Measurements from ENCODE around the gene GIT2.

The GIT2 gene

GRCh38 chr12:109880938-109881337 is 115.2 kb downstream of the GIT2 start:
- peak overlapping the region in 1 of 2 donors; percentile 89 for H3K27ac ChIP-seq
- TF ChIP-seq CTCF (IDR thresholded peaks at IDR 0.05) = no peak
- no peak for DNase-seq (ENCODE audit: low spot score)
- H3K4me3 ChIP-seq = peak overlapping the region; percentile 94

- H3K4me3 ChIP-seq = peak within 1 kb of the TSS; percentile 94
- TF ChIP-seq CTCF (IDR thresholded peaks at IDR 0.05) = no peak
- peak within 1 kb of the TSS; percentile 66 to 89 for H3K27ac ChIP-seq
- DNase-seq (ENCODE audit: low spot score) = peak; percentile 81
Measured at GRCh38 chr12:109880043-109880931, 115.9 kb downstream of the GIT2 start, which contains the start of gene GLTP. Gene GLTP (minus strand): TSS chr12:109880541. CDS start chr12:109880374, 167 bp downstream.
